ENCODE results near the gene SETD7.
A peak's percentile ranks its signal among the peaks of the same experiment; 100 is the strongest.

SETD7 gene

GRCh38 chr4:139547979-139548378 is 8.0 kb downstream of the SETD7 start:
- DNase-seq: no peak

- no peak for DNase-seq
Measured at GRCh38 chr4:139540632-139541031, 15.4 kb downstream of the SETD7 start.

- no peak for DNase-seq
Measured at GRCh38 chr4:139540161-139540560, 15.9 kb downstream of the SETD7 start.

- DNase-seq: no peak
Measured at GRCh38 chr4:139537292-139537691, 18.7 kb downstream of the SETD7 start.

GRCh38 chr4:139535871-139536234 is 20.2 kb downstream of the SETD7 start:
- DNase-seq: no peak

GRCh38 chr4:139535228-139535870 is 20.7 kb downstream of the SETD7 start:
- DNase-seq: no peak

GRCh38 chr4:139534287-139534950 is 21.6 kb downstream of the SETD7 start:
- no peak for DNase-seq

- DNase-seq: no peak
Measured at GRCh38 chr4:139533511-139533910, 22.5 kb downstream of the SETD7 start.

- DNase-seq: no peak
Measured at GRCh38 chr4:139532947-139533346, 23.1 kb downstream of the SETD7 start.

GRCh38 chr4:139530833-139531427 is 25.1 kb downstream of the SETD7 start:
- DNase-seq: peak; percentile 15

GRCh38 chr4:139528377-139529005 is 27.5 kb downstream of the SETD7 start:
- DNase-seq: no peak

GRCh38 chr4:139526928-139527327 is 29.1 kb downstream of the SETD7 start:
- DNase-seq: no peak

GRCh38 chr4:139525414-139525813 is 30.6 kb downstream of the SETD7 start:
- no peak for DNase-seq

GRCh38 chr4:139524062-139524631 is 31.9 kb downstream of the SETD7 start:
- no peak for DNase-seq

GRCh38 chr4:139523076-139523475 is 32.9 kb downstream of the SETD7 start:
- no peak for DNase-seq

- no peak for DNase-seq
Measured at GRCh38 chr4:139522457-139522856, 33.6 kb downstream of the SETD7 start.

GRCh38 chr4:139521754-139522401 is 34.1 kb downstream of the SETD7 start:
- no peak for DNase-seq

GRCh38 chr4:139515531-139515958 is 40.5 kb downstream of the SETD7 start:
- DNase-seq: no peak

GRCh38 chr4:139514382-139515059 is 41.5 kb downstream of the SETD7 start:
- DNase-seq: no peak

GRCh38 chr4:139511320-139511719 is 44.7 kb downstream of the SETD7 start:
- no peak for DNase-seq

GRCh38 chr4:139509727-139510410 is 46.1 kb downstream of the SETD7 start:
- DNase-seq: no peak
